Suppressor macrophage treated with lipopolysaccharide for 1 hour (primary cell): Measurements from ENCODE around the gene LRRC4C.
A peak's percentile ranks its signal among the peaks of the same experiment; 100 is the strongest.

Source experiments
- DNase-seq, 3 donors: peaks; one replicate each; pipeline ENCODE4 v3.0.0-alpha.2; 2020 to 2022

Gene LRRC4C

DNA sequence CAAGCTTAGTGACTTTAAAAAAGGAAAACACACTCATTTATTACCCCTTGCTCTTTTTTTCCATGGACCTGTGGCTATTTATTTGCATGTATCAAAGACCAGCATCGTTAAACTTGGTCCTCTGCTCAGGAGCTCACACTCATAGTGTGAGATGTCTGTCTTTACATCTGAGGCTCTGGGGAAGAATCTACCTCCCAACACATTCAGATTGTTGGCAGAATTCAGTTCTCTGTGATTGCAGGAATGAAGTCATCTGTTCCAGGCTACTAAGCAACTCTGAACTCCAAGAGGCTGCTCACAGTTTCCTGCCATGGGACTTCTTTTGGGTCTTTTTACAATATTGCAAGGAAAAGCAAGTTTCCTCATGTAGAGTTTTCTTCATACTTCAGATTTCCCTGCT, 138.8 kb downstream of the LRRC4C start:
- no peak for DNase-seq

DNA sequence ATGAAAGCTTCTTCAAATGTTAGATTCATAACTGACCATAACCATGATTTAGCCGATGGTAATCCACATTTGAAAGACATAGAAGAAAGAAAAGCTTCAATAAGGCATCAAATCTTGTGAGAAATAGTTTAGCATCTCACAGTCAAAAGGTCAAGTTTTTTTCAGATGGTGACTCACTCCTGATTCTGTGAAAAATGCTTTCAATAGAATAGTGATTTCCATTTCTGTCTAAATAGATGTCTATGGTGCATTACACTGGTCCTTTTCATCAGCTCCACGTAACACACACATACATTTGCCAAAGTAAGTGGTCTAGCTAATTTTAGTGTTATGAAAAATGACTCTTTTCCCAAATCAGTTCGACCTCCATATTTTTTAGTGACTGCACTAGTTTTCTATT, 139.2 kb downstream of the LRRC4C start:
- DNase-seq: no peak

DNA sequence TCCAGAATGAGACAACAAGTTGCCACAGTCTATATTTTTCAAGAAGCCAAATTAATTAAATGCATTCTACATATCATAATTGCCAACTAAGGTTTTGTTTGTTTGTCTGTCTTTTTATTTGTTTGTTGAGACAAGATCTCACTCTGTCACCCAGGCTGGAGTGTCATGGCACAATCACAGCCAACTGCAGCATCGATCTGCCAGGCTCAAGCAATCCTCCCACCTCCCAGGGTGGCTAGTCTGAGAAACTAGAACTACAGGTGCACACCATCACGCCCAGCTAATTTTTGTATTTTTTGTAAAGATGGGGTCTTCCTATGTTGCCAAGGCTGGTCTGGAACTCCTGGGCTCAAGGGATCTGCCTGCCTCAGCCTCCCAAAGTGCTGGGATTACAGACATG, 140.0 kb downstream of the LRRC4C start:
- no peak for DNase-seq

- no peak for DNase-seq
Measured at GRCh38 chr11:41316751-41317150, 142.7 kb downstream of the LRRC4C start.

- DNase-seq: no peak
Measured at GRCh38 chr11:41313226-41313625, 146.2 kb downstream of the LRRC4C start.

GRCh38 chr11:41309716-41310115, 149.7 kb downstream of the LRRC4C start:
- no peak for DNase-seq

- no peak for DNase-seq
Measured at GRCh38 chr11:41309111-41309522, 150.3 kb downstream of the LRRC4C start.

- DNase-seq: no peak
Measured at GRCh38 chr11:41308286-41308685, 151.2 kb downstream of the LRRC4C start.

GRCh38 chr11:41307296-41308080, 152.0 kb downstream of the LRRC4C start:
- no peak for DNase-seq

GRCh38 chr11:41306431-41306830, 153.0 kb downstream of the LRRC4C start:
- DNase-seq: peak; percentile 65 to 81 (median 73)

- no peak for DNase-seq
Measured at GRCh38 chr11:41301023-41301422, 158.4 kb downstream of the LRRC4C start.

GRCh38 chr11:41289408-41289807, 170.0 kb downstream of the LRRC4C start:
- DNase-seq: no peak

- DNase-seq: peak in 1 of 3 donors; percentile 12
Measured at GRCh38 chr11:41286751-41287150, 172.7 kb downstream of the LRRC4C start.

DNA sequence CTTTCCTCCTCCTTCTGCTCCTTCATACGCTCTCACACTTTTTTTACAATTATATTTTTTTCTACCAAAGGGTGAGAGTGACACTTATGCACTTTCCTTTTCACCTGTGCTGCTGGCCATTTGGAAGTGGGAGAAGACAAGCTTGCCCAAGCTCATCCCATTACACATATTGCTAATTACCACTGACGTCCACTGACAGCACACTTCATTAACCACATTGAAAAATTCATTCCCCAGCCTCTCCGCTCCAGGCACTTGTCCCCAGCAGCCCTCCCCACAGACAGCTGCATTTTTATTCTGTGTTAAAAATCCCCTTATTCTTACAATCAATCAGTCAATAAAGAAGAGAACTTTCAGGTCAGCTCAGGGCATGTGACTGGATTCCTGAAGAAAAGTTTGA, 175.1 kb downstream of the LRRC4C start:
- DNase-seq: no peak

GRCh38 chr11:41283191-41283930, 176.1 kb downstream of the LRRC4C start:
- no peak for DNase-seq

GRCh38 chr11:41282395-41282794, 177.1 kb downstream of the LRRC4C start:
- no peak for DNase-seq

- no peak for DNase-seq
Measured at GRCh38 chr11:41281131-41281742, 178.2 kb downstream of the LRRC4C start.

DNA sequence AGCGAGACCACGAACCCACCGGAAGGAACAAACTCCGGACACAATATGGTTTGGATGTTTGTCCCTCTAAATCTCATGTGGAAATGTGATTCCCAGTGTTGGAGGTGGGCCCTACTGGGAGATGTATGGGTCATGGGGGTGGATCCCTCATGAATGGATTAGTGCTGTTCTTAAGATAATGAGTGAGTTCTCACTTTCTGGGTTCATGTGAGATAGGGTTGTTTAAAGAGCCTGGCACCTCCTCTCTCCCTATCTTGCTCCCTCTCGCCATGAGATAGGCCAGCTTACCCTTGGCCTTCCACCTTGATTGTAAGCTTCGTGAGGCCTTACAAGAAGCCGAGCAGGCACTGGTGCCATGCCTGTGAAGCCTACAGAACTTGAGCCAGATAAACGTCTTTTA, 184.6 kb downstream of the LRRC4C start:
- peak in 1 of 3 donors; percentile 1 for DNase-seq

DNA sequence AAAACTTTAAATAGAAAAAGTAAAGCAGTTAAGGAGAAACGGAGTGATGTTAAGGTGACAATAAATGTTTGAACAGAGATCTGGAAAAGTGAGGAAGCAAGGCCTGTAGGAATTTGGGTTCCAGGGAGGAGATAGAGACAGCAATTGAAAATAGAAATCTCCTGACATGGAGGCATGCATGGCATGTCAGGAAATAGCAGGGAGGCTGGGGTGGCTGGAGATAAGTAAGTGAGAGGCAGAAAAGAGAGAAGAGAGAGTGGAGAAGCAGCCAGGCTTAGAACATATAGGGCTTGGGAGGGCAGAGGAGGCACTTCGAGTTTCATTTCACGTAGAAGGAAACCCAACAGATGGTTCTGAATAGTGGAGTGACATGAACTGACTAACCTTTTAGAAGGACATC, 185.5 kb downstream of the LRRC4C start:
- no peak for DNase-seq

DNA sequence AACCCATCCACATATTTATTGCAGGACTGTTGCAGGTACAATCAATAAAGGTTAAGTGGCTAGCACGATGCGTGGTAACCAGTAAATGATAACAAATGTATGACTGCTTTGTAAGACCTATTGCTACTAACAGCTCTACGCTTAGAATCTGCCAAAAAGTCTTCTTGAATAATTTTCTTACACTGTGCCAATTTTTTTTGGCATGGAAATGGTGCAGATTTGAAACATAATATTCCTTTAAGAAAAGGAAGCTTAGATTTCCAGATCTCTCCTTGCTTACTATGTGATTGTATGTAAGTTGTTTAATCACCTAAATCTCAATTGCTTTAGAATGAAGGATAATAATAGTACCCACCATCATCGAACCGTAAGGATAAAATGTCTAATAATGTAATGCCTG, 192.0 kb downstream of the LRRC4C start:
- DNase-seq: peak in 1 of 3 donors; percentile 3

- DNase-seq: no peak
Measured at GRCh38 chr11:41256041-41256440, 203.4 kb downstream of the LRRC4C start.

GRCh38 chr11:41254966-41255365, 204.5 kb downstream of the LRRC4C start:
- DNase-seq: no peak

DNA sequence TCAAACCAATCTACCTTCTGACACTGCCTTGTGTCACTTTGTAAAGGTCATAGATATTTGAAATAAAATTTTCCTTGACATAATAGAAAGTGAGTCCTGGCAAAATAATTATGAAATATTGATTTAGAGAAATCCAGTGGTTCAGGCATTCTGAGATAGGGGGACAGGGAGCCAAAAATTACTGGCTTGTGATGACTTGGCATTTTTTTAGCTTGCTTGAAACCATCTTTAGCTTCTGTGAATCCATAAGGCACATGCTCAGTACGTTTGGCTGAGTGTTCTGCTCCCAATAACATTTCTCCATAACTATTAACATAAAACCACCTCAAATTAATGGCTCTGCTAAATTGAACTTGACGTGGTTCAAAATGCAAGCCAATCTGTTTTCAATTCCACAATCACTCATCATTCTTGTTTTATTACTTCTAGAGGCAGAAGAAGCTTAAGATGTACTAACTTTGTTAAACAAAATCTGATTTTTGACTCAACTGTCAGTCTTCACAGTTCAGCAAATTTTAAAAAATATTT, 209.0 kb downstream of the LRRC4C start:
- DNase-seq: no peak

DNA sequence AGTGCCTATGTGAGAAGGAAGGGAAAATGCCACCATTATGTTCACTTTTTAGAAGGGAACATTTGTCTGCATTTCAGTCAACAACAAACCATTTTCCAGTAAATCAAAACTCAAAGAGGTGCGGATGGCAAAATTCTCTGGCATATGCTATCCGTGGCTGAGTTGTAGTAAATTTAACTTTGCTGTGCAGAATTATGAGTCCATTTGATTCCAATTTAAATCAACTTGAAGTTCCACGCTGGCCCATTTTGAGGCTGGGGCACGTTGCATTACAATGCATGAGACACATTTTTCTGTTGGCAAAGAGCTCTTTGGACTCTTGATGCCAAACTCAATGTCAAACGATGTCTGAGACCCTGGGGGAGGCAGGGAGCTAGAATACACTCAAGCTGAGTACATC, 211.8 kb downstream of the LRRC4C start:
- no peak for DNase-seq
